K562 (cell line): ENCODE data around the gene TLDC2. TPM values are rescaled to one million over a fixed set of nuclear protein-coding genes. Genes with fewer than 3 reads are reported as not detected.

Experiments used
- CC2D1A ChIP-seq: fragments of 450-650 bp; IDR thresholded peaks from 2 replicates; pipeline ENCODE4 v1.6.1; 2017; ENCODE audit warnings: mild to moderate bottlenecking
- CCNT2 ChIP-seq: IDR thresholded peaks from 2 replicates; pipeline ENCODE4 v1.6.1; 2011; ENCODE audit warnings: borderline replicate concordance, low read depth, mild to moderate bottlenecking, moderate library complexity, mixed read lengths, low read length; ENCODE audit not compliant: insufficient read length; ENCODE audit errors: extremely low read depth
- ETV5 ChIP-seq: sonication (generic); formaldehyde crosslinking; IDR thresholded peaks from 2 replicates; pipeline ENCODE4 v1.4.0; 2020; ENCODE audit warnings: low read depth, mild to moderate bottlenecking, missing genetic modification reagents
- FOXJ3 ChIP-seq: sonication (generic); formaldehyde crosslinking; IDR thresholded peaks from 2 replicates; pipeline ENCODE4 v1.4.0; 2020; ENCODE audit warnings: mild to moderate bottlenecking, missing genetic modification reagents
- FOXK2 ChIP-seq, 2 experiments: fragments of 450-650 bp; IDR thresholded peaks in 1 of 2; conservative IDR thresholded peaks in 1 of 2; 2 replicates each; pipeline ENCODE4 v1.6.1; 2016; ENCODE audit warnings: low read depth in 2 of 2, mild to moderate bottlenecking in 1 of 2
- JUND ChIP-seq, 2 experiments: IDR thresholded peaks; 2 replicates in 1 of 2; 3 replicates in 1 of 2; pipeline ENCODE4 v1.6.1; 2011; ENCODE audit warnings: borderline replicate concordance in 2 of 2, low read depth in 2 of 2, low read length in 2 of 2, improper control_type of control experiment in 1 of 2, missing biosample characterization in 1 of 2, missing genetic modification characterization in 1 of 2, missing genetic modification reagents in 1 of 2
- KDM4B ChIP-seq, 2 experiments: fragments of 450-650 bp in 1 of 2; sonication (generic) in 1 of 2; IDR thresholded peaks; 2 replicates each; pipeline ENCODE4 v1.6.1; 2016 to 2017; ENCODE audit warnings: borderline replicate concordance in 2 of 2, antibody characterized with exemption in 1 of 2, low read depth in 1 of 2, mild to moderate bottlenecking in 1 of 2
- L3MBTL2 ChIP-seq: fragments of 450-650 bp; IDR thresholded peaks from 2 replicates; pipeline ENCODE4 v1.6.1; 2016; ENCODE audit warnings: mild to moderate bottlenecking, moderate library complexity
- MNT ChIP-seq, 2 experiments: fragments of 450-650 bp; conservative IDR thresholded peaks; 2 replicates each; pipeline ENCODE4 v1.6.1; 2017; ENCODE audit warnings: mild to moderate bottlenecking in 2 of 2, moderate library complexity in 2 of 2
- RBM25 ChIP-seq: fragments of 200-400 bp; formaldehyde crosslinking; IDR thresholded peaks from 2 replicates; pipeline ENCODE4 v1.6.1; 2018; ENCODE audit warnings: low read length, low read depth, moderate library complexity; ENCODE audit not compliant: severe bottlenecking
- REST ChIP-seq, 2 experiments: fragments of 450-650 bp; formaldehyde crosslinking in 1 of 2; IDR thresholded peaks; 2 replicates each; pipeline versions ENCODE4 v1.4.0 to v1.6.1; 2014 to 2020; ENCODE audit warnings: mild to moderate bottlenecking in 2 of 2, borderline replicate concordance in 1 of 2, low read depth in 1 of 2
- SMARCA4 ChIP-seq: fragments of 450-650 bp; IDR thresholded peaks from 2 replicates; pipeline ENCODE4 v1.6.1; 2016
- SMARCA5 ChIP-seq: fragments of 450-650 bp; IDR thresholded peaks from 2 replicates; pipeline ENCODE4 v1.6.1; 2016
- SOX6 ChIP-seq: fragments of 450-650 bp; IDR thresholded peaks from 2 replicates; pipeline ENCODE4 v1.6.1; 2014; ENCODE audit warnings: mild to moderate bottlenecking
- TCFL5 ChIP-seq: fragments of 250-450 bp; sonication (Bioruptor Pico); conservative IDR thresholded peaks from 2 replicates; pipeline ENCODE4 v1.6.1; 2021; ENCODE audit warnings: mild to moderate bottlenecking, moderate library complexity, matching md5 sums
- ZNF174 ChIP-seq: fragments of 250-450 bp; sonication (Bioruptor Pico); IDR thresholded peaks from 2 replicates; pipeline ENCODE4 v1.4.0; 2020; ENCODE audit warnings: mild to moderate bottlenecking
- ZNF175 ChIP-seq: fragments of 200-800 bp; sonication (Bioruptor generic); IDR thresholded peaks from 2 replicates; pipeline ENCODE4 v1.6.1; 2016; ENCODE audit warnings: low read depth, mild to moderate bottlenecking, missing genetic modification characterization, missing compliant biosample characterization
- polyA plus RNA-seq, 8 experiments: library from polyadenylated mRNA; depleted of rRNA in 4 of 8; stranded (reverse) in 5 of 8; unstranded in 3 of 8; fragments of >200 nt; fragmentation: Nextera tagmentation in 2 of 8; fragmentation: Illumina TruSeq in 1 of 8; extraction: Ambion mirVana in 2 of 8; extraction: Trizol in 1 of 8; gene quantifications; 2 replicates each; pipeline versions ENCODE4 v1.2.1 to v1.2.3, GENCODE V29; 2011 to 2014; ENCODE audit warnings: inconsistent platforms in 1 of 8, missing spikeins in 1 of 8
- total RNA-seq, 7 experiments: library from RNA; depleted of rRNA in 6 of 7; stranded (reverse); fragments of >200 nt in 6 of 7; fragmentation: Illumina TruSeq in 2 of 7; extraction: Trizol in 2 of 7; gene quantifications; 2 replicates each; pipeline versions ENCODE4 v1.2.1 to v1.2.3, GENCODE V29; 2011 to 2021; ENCODE audit warnings: low replicate concordance in 1 of 7

The TLDC2 gene
- total and polyA plus RNA-seq, 9 of the 15 experiments (the other 6 are each of a cell fraction or from before 2014, with no cell fraction given): not detected

- peak; percentile 63; the same call in 1 of the 2 replicates for TF ChIP-seq REST (IDR thresholded peaks at IDR 0.05; ENCODE audit: borderline replicate concordance)
- no peak for TF ChIP-seq REST (CRISPR knock-in tag; IDR thresholded peaks at IDR 0.05; ENCODE audit: low read depth)
- TF ChIP-seq CC2D1A: 0 out of 2 replicates have a peak, but pooled peaks have one; percentile 24
- TF ChIP-seq ZNF175 (CRISPR knock-in tag): 0 out of 2 replicates have a peak, but pooled peaks have one; percentile 31
- TF ChIP-seq KDM4B (IDR thresholded peaks at IDR 0.05; ENCODE audit: borderline replicate concordance in 2 of 2, low read depth in 1 of 2): 0 out of 4 replicates have a peak, but pooled peaks of 1 of the 2 experiments have one; percentile 42
- TF ChIP-seq TCFL5 (CRISPR knock-in tag): no peak
- TF ChIP-seq SMARCA5: peak; percentile 80; the same call in 1 of the 2 replicates
- peak; percentile 46; the same call in 1 of the 2 replicates for TF ChIP-seq JUND (IDR thresholded peaks at IDR 0.05; ENCODE audit: borderline replicate concordance, low read depth, low read length)
- TF ChIP-seq JUND (tag; IDR thresholded peaks at IDR 0.05; ENCODE audit: borderline replicate concordance, low read depth, low read length): peak; percentile 46; the same call in 1 of the 3 replicates
- peak; percentile 47; the same call in 1 of the 2 replicates for TF ChIP-seq ETV5 (CRISPR knock-in tag)
- TF ChIP-seq MNT (conservative IDR thresholded peaks at IDR 0.05): peak; percentile 46 to 50; a peak in 2 of 4 replicates
- TF ChIP-seq SOX6: peak; percentile 31; the same call in 1 of the 2 replicates
- TF ChIP-seq L3MBTL2: peak; percentile 50
- TF ChIP-seq ZNF174 (CRISPR knock-in tag): no peak
- TF ChIP-seq CCNT2: no peak
- TF ChIP-seq RBM25: peak; percentile 73
- TF ChIP-seq FOXK2 (conservative IDR thresholded peaks at IDR 0.05 in 1 of 2, IDR thresholded peaks at IDR 0.05 in 1 of 2; ENCODE audit: low read depth in 2 of 2): peak; percentile 93 to 95
- no peak for TF ChIP-seq SMARCA4
- TF ChIP-seq FOXJ3 (CRISPR knock-in tag): 0 out of 2 replicates have a peak, but pooled peaks have one; percentile 19
Observed at GRCh38 chr20:36836591-36837269, 39.2 kb upstream of the TLDC2 start (continued).
